Adrenal gland (tissue), 12 donors: ENCODE results near the gene GRM4. TPM values are rescaled to one million over a fixed set of nuclear protein-coding genes. Genes with fewer than 3 reads are reported as not detected.

Source experiments
- DNase-seq, 7 donors: peaks; one replicate each; pipeline ENCODE4 v3.0.0-alpha.2; 2019 to 2020
- H3K27ac ChIP-seq, 5 donors: fragments of 200-600 bp; sonication (generic) in 4 of 5; 1 replicate in 3 of 5; 2 replicates in 2 of 5; pipeline versions ENCODE4 v1.5.1 to v1.8.0; 2016 to 2020; ENCODE audit warnings: mild to moderate bottlenecking in 1 of 5
- H3K27me3 ChIP-seq: fragments of 200-600 bp; 2 replicates; pipeline ENCODE4 v1.8.0; 2021
- H3K36me3 ChIP-seq, 2 donors: fragments of 200-600 bp; replicated peaks in 1 of 2; 1 replicate in 1 of 2; 2 replicates in 1 of 2; pipeline versions ENCODE4 v1.5.1 to v1.8.0; 2018 to 2022
- H3K4me1 ChIP-seq, 2 donors: fragments of 200-600 bp; replicated peaks in 1 of 2; 1 replicate in 1 of 2; 2 replicates in 1 of 2; pipeline versions ENCODE4 v1.5.1 to v1.8.0; 2018 to 2021
- H3K4me3 ChIP-seq, 4 donors: fragments of 200-600 bp; sonication (generic) in 3 of 4; one replicate each; pipeline ENCODE4 v1.5.1; 2016 to 2018
- H3K9me3 ChIP-seq, 3 donors: fragments of 200-600 bp; sonication (generic) in 1 of 3; replicated peaks in 1 of 3; 1 replicate in 2 of 3; 2 replicates in 1 of 3; pipeline versions ENCODE4 v1.5.1 to v1.8.0; 2016 to 2021
- POLR2A ChIP-seq, 2 donors: fragments of 450-650 bp; IDR thresholded peaks; one replicate each; pipeline ENCODE4 v1.6.1; 2017; ENCODE audit warnings: antibody characterized with exemption in 2 of 2, mild to moderate bottlenecking in 2 of 2, moderate library complexity in 1 of 2
- WGBS, 4 donors: extraction: QIAGEN DNeasy Blood & Tissue Kit in 2 of 4; methylation state at CpG; one replicate each; pipeline versions ENCODE4 v1.1.5 to v1.1.7; 2013 to 2017; 5-methylcytosine and 5-hydroxymethylcytosine counted together
- intact Hi-C, 2 donors: fragments of 100-400 bp; cut with DNase I; formaldehyde crosslinking; loops; one replicate each; pipeline versions ENCODE4 v1.14.1 to v1.15.0; 2022 to 2023
- polyA plus RNA-seq, 3 donors: library from polyadenylated mRNA; stranded (reverse); fragments of 200-250 nt in 2 of 3; fragments of 350-450 nt in 1 of 3; fragmentation: Illumina TruSeq in 1 of 3; extraction: RNeasy Lipid Tissue Mini Kit (QIAGEN cat#74804) in 1 of 3; gene quantifications; one replicate each; pipeline ENCODE4 v1.2.3, GENCODE V29; 2013 to 2014
- total RNA-seq, 9 donors: library from RNA; depleted of rRNA in 4 of 9; stranded (reverse); fragments of >200 nt in 4 of 9; fragments of 120-200 nt in 1 of 9; fragmentation: NEBNext Ultra II Directional in 1 of 9; extraction: Animal tissue kit (Norgen Biotek cat#: 25700) in 1 of 9; gene quantifications; one replicate each; pipeline versions ENCODE4 v1.1.0 to v1.2.4, GENCODE V29; 2013 to 2023
- TF ChIP-seq, protein P1 (sequence below), 6 experiments: fragments of 450-650 bp in 4 of 6; fragments of 200-600 bp in 2 of 6; sonication (generic) in 1 of 6; IDR thresholded peaks; 1 replicate in 5 of 6; 2 replicates in 1 of 6; pipeline versions ENCODE4 v1.5.1 to v1.8.0; 2016 to 2021; ENCODE audit warnings: antibody characterized with exemption in 6 of 6, mild to moderate bottlenecking in 2 of 6, moderate library complexity in 1 of 6
- donor health status: healthy with polysubstance abuse.
- donor health status: Bipolar disorder and iron deficiency.
- donor health status: DM: yes; HTN: yes; CAD: no.
- donor health status: DM: no; HTN: no; CAD: no.
- donor health status: DM: no; HTN: no; CAD: no.
- donor health status: DM: yes; HTN: yes; CAD: no.

GRM4 gene
- total and polyA plus RNA-seq, 12 donors, result 0.06 TPM; not detected in 11

DNA sequence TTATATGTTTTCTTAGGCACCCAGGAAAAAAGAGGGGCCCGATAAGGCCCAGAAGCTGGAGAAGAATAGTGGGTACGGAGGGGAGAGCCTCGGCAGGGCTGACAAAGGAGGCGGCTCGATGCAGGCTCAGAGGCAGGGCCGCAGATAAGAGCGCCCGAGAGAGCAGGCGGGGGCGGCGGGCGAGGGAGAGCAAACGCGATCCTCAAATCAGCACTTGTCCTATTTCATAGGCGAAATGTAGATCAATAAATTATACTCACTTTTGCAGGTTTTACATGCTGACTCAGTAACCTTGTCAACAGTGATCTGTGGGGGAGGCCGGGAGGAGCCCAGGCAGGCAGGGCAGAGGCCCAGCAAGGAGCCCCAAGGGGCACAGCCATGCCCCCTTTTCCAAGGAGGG is 42.6 kb downstream of the GRM4 start:
- H3K27ac ChIP-seq, result no peak overlapping the region
- no peaks in the 10 kb centered on the region for H3K36me3 ChIP-seq
- WGBS, 4 donors, result 67 to 80% (median 71%) methylated on average over 15 to 16 of the region's 16 CpGs
- intact Hi-C loops, result no loop called here
- no peaks in the 10 kb centered on the region for H3K9me3 ChIP-seq
- TF ChIP-seq, protein P1, sequence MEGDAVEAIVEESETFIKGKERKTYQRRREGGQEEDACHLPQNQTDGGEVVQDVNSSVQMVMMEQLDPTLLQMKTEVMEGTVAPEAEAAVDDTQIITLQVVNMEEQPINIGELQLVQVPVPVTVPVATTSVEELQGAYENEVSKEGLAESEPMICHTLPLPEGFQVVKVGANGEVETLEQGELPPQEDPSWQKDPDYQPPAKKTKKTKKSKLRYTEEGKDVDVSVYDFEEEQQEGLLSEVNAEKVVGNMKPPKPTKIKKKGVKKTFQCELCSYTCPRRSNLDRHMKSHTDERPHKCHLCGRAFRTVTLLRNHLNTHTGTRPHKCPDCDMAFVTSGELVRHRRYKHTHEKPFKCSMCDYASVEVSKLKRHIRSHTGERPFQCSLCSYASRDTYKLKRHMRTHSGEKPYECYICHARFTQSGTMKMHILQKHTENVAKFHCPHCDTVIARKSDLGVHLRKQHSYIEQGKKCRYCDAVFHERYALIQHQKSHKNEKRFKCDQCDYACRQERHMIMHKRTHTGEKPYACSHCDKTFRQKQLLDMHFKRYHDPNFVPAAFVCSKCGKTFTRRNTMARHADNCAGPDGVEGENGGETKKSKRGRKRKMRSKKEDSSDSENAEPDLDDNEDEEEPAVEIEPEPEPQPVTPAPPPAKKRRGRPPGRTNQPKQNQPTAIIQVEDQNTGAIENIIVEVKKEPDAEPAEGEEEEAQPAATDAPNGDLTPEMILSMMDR (IDR thresholded peaks at IDR 0.05), result no peak
- no peak for TF ChIP-seq POLR2A (IDR thresholded peaks at IDR 0.05)
- no peaks in the 10 kb centered on the region for H3K27me3 ChIP-seq
- H3K4me3 ChIP-seq, result no peak overlapping the region
- no peaks in the 10 kb centered on the region for H3K4me1 ChIP-seq
- no peak for DNase-seq

DNA sequence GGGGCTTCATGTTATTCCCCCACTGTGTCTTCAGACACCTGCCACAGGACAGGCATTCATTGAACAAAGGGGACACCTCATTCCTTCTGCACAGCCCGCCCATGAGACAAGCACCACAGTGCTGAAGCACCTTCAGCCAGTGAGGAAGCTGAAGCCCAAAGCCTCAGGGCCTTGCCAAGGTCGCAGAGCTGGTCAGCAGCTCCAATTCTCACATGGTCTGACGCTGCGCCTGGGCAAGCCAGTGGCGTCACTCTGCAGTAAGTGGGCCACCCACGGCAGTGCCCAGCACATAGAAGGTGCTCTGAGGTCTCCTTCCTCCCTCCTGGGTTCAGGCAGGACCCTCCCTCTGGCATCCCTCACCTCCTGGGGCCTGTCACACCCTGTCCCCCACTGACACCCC is 43.2 kb downstream of the GRM4 start:
- no peaks in the 10 kb centered on the region for H3K27me3 ChIP-seq
- H3K9me3 ChIP-seq, result no peaks in the 10 kb centered on the region
- no peaks in the 10 kb centered on the region for H3K36me3 ChIP-seq
- no peaks in the 10 kb centered on the region for H3K4me1 ChIP-seq
- DNase-seq, result peak in 5 of 7 donors; percentile 35 to 70 (median 45)
- intact Hi-C loops, result no loop called here
- H3K27ac ChIP-seq, result no peak overlapping the region
- H3K4me3 ChIP-seq, result no peak overlapping the region
- TF ChIP-seq, protein P1 (IDR thresholded peaks at IDR 0.05), result no peak
- no peak for TF ChIP-seq POLR2A (IDR thresholded peaks at IDR 0.05)
- WGBS, 4 donors, result 52 to 75% (median 69%) methylated on average over 2 to 6 of the region's 6 CpGs

DNA sequence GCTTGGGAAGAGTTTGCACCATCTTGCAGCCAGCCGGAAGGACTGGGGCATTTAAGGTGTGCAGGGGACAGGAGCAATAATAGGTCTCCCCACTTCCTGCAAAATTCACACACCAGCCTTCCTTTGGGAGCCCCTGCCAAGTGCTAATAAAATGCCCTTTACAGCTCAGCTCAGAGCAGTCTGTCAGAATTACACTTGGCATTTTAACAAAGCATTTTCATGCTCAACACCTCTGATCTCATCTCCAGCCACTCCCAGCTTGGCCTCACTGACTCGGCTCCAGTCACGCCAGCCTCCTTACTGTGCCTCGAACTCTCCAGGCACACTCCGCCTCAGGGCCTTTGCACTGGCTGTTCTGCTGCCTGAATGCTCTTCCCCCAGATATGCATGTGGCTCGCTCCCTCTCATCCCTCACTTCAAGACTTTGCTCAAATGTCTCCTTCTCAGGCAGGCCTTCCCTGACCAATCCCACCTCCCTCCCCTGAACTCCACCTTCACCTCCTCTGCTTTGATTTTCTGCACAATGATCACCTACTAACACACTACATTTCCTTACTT is 43.7 kb downstream of the GRM4 start:
- H3K4me3 ChIP-seq, result no peak overlapping the region
- 86 to 96% (median 92%) methylated on average over 6 of the region's 6 CpGs for WGBS, 4 donors
- no peaks in the 10 kb centered on the region for H3K36me3 ChIP-seq
- no peak for DNase-seq
- TF ChIP-seq, protein P1 (IDR thresholded peaks at IDR 0.05), result no peak
- TF ChIP-seq POLR2A (IDR thresholded peaks at IDR 0.05), result no peak
- no peaks in the 10 kb centered on the region for H3K9me3 ChIP-seq
- H3K27me3 ChIP-seq, result no peaks in the 10 kb centered on the region
- H3K27ac ChIP-seq, result no peak overlapping the region
- intact Hi-C loops, result no loop called here
- no peaks in the 10 kb centered on the region for H3K4me1 ChIP-seq

DNA sequence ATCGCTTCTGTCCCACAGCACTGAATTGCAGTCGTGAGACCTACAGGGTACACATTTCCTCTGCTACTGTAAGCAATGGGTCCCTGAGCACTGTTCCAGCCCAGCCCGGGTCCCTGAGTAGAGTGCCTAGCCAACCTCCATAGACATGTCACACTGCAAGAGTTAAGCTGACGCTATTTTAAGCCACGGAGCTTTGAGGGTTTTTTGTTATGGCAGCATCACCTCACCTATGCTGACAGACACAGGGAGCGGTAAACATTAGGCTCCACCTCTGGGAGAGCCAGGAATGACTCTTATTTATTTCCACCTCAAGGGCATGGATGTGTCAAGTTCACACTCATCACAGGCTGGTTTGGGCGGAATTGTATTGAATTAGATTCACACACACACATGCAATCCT is 45.1 kb downstream of the GRM4 start:
- WGBS, 4 donors, result 85 to 93% (median 91%) methylated on average over 6 to 7 of the region's 7 CpGs
- Histone ChIP-seq H3K4me1 (no peaks in the 10 kb centered on the region), H3K27me3 (no peaks in the 10 kb centered on the region), H3K4me3 (no peak overlapping the region), H3K36me3 (no peaks in the 10 kb centered on the region), H3K9me3 (no peaks in the 10 kb centered on the region), H3K27ac (no peak overlapping the region)
- no peak for TF ChIP-seq POLR2A (IDR thresholded peaks at IDR 0.05)
- intact Hi-C loops, result no loop called here
- no peak for DNase-seq

DNA sequence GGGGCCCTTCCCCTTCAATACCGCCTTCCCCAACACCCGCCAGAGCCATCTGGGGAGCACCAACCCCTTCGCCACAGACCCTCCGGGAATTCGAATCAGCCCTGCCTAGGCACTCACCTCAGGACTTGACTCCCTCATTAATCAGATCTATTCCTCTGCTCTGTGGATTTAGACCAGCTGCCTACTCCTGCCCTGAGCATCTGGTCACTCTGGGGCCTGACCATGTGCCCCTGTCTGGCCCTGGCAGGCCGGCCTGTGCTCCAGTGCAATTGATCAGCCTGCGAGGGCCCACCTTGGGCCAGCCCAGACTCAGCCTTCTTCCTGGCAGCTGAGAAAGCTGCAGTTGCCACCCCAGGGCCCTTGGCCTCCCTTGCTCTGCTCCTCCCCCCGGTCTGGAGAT is 46.0 kb downstream of the GRM4 start:
- Histone ChIP-seq H3K4me3 (no peak overlapping the region), H3K27me3 (no peaks in the 10 kb centered on the region), H3K27ac (no peak overlapping the region), H3K4me1 (no peaks in the 10 kb centered on the region), H3K36me3 (no peaks in the 10 kb centered on the region), H3K9me3 (no peaks in the 10 kb centered on the region)
- WGBS, 4 donors, result 89 to 91% (median 89%) methylated on average over 6 to 8 of the region's 8 CpGs
- no peak for DNase-seq
- TF ChIP-seq, protein P1 (IDR thresholded peaks at IDR 0.05), result no peak
- no peak for TF ChIP-seq POLR2A (IDR thresholded peaks at IDR 0.05)
- intact Hi-C loops, result no loop called here
